ENCODE measurements around the gene TMEM269. TPM values are rescaled to one million over a fixed set of nuclear protein-coding genes. Genes with fewer than 3 reads are reported as not detected.

TMEM269 gene
- total and polyA plus RNA-seq, 5 experiments from 2014 or later = 0.06 to 1.0 (median 0.49) TPM; not detected in 2

DNA sequence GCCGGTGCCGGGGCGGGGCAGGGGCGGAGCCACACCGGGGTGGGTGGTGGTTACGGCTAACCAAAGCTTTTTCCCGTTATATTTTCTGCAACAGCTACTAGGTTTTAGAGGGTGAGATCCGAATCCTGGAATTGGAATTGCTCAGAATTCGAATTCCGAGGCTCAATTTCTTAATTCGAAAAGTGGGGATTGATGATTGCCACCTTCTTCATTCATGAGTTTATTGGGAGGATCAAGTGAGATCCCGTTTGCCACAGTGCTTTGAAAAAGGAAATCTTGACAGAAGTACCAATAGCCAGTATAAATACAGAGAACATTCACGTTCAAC, 32.6 kb downstream of the TMEM269 start:
- ATAC-seq (no peak), DNase-seq (no peak)
- H3K36me3 Mint-ChIP-seq = no peaks in the 10 kb centered on the region
- no peaks in the 10 kb centered on the region for H3K9me3 Mint-ChIP-seq
- H3K27me3 Mint-ChIP-seq = no peaks in the 10 kb centered on the region
- POLR2A ChIA-PET = interaction anchor here (1.3 to 3.4 kb wide), 4 partner anchors 10 to 135 kb away, joined by 3 to 38 read pairs (median 15); partner anchors contain the start of genes C1orf50, P3H1 and ZNF691
- H3K4me3 Mint-ChIP-seq = peak overlapping the region; percentile 67 to 87 (median 78)
- H3K4me1 Mint-ChIP-seq = peaks cover 20 to 24% (median 22%) of the 10 kb centered on the region in 4 donors
- peak overlapping the region in 8 of 10 donors; percentile 23 to 85 (median 65) for H3K27ac Mint-ChIP-seq

DNA sequence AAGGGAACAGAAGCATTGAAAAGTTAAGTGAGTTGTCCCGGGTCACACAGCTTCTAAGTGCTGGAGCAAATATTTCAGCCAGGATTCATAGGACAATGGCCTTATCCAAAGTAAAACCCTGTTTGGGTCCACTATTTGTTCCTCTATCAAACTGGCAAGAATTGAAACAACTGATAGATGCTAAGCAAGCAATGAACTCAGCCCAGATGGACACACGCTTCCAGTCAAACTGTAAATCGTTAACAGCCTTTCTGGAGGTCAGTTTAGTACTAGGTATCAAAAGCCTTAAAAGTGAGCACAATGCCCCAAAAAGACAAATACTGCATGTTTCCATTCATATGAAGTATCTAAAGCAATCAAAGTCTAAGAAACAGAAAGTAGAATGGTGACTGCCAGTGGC, 33.2 kb downstream of the TMEM269 start:
- DNase-seq = peak in 1 of 10 donors; percentile 1
- ATAC-seq = no peak
- Mint-ChIP-seq H3K4me3 (peak overlapping the region; percentile 9 to 83 (median 74)), H3K9me3 (no peaks in the 10 kb centered on the region), H3K4me1 (peaks cover 20 to 24% (median 22%) of the 10 kb centered on the region in 4 donors), H3K27ac (peak overlapping the region in 4 of 10 donors; percentile 23 to 34 (median 27)), H3K36me3 (no peaks in the 10 kb centered on the region), H3K27me3 (no peaks in the 10 kb centered on the region)
- POLR2A ChIA-PET = interaction anchor here (2.6 to 3.4 kb wide), 2 partner anchors 28 to 52 kb away, joined by 23 to 38 read pairs; partner anchors contain the start of genes C1orf50, P3H1 and ZNF691

DNA sequence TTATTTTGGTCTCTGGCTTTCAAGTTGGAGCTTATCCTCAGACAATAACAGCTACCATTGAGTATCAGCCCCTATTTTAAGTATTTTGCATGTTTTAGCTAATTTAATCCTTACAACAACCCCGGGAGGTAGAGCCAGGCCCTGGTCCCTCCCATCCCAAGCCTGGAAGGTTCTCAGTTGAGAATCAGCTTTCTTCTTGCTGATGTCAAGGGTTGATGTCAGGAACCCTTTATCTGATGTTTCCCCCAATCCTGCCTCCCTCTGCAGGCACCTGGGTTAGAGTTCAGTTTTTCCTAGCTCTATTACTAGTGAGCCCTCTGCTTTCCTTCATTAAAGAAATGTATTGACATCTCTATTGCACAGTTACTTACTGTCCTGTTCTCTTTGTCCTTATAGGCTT, 36.0 kb downstream of the TMEM269 start:
- DNase-seq (no peak), ATAC-seq (no peak)
- POLR2A ChIA-PET = interaction anchor here (0.7 to 0.9 kb wide), 2 partner anchors 54 to 808 kb away, joined by 3 to 4 read pairs; partner anchors contain the start of genes C1orf50 and P3H1
- Mint-ChIP-seq H3K36me3 (no peaks in the 10 kb centered on the region), H3K4me1 (peaks cover 17 to 21% (median 19%) of the 10 kb centered on the region in 4 donors), H3K4me3 (no peak overlapping the region), H3K9me3 (no peaks in the 10 kb centered on the region), H3K27ac (peak overlapping the region in 1 of 10 donors; percentile 67), H3K27me3 (no peaks in the 10 kb centered on the region)

DNA sequence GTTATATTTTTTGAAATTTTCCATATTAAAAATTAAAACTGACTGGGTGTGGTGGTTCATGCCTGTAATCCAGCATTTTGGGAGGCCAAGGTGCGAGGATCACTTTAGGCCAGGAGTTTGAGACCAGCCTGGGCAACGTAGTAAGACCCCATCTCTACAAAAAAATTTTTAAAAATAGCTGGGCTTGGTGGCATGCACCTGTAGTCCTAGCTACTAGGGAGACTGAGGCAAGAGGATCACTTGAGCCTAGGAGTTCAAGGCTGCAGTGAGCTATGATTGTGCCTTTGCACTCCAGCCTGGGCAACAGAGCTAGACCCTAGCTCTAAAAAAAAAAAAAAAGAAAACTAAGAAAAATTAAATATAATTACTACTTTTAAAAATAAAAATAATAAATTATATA, 36.9 kb downstream of the TMEM269 start:
- H3K36me3 Mint-ChIP-seq = no peaks in the 10 kb centered on the region
- no peaks in the 10 kb centered on the region for H3K27me3 Mint-ChIP-seq
- no peak overlapping the region for H3K27ac Mint-ChIP-seq
- no peak overlapping the region for H3K4me3 Mint-ChIP-seq
- POLR2A ChIA-PET = interaction anchor here (0.9 kb wide), 1 partner anchor 55 kb away, joined by 3 read pairs; the partner anchor contains the start of genes C1orf50 and P3H1
- no peak for ATAC-seq
- no peak for DNase-seq
- peaks cover 9 to 13% (median 11%) of the 10 kb centered on the region in 4 donors for H3K4me1 Mint-ChIP-seq
- no peaks in the 10 kb centered on the region for H3K9me3 Mint-ChIP-seq

DNA sequence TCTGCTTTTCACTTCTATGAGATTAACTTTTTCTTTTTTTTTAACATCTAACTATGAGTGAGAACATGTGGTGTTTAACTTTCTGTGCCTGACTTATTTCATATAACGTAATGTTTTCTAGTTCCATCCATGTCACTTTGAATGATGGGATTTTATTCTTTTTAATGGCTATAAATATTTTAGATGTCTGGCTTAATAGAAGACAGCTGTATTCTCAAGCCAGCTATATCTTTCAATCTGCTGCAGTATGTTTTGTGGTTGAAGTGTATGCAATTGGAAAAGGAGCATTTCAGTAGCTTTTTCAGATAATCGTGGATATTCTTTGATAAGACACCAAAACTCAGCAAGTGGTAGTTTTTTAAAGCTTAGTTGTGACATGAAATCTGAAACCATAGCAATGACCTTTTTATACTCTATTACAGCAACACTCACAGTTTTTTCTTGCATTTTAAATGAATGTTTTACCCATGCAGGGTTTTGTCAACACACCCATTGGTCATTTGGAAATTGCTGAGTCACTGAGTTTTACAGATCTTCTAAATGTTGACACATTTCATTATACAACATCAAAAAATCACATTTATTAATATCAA, 38.1 kb downstream of the TMEM269 start:
- no peaks in the 10 kb centered on the region for H3K9me3 Mint-ChIP-seq
- H3K27ac Mint-ChIP-seq = no peak overlapping the region
- no peak overlapping the region for H3K4me3 Mint-ChIP-seq
- POLR2A ChIA-PET = no interaction called here
- no peaks in the 10 kb centered on the region for H3K27me3 Mint-ChIP-seq
- no peak for ATAC-seq
- no peak for DNase-seq
- peaks cover 3 to 10% (median 4%) of the 10 kb centered on the region in 4 donors for H3K4me1 Mint-ChIP-seq
- no peaks in the 10 kb centered on the region for H3K36me3 Mint-ChIP-seq

DNA sequence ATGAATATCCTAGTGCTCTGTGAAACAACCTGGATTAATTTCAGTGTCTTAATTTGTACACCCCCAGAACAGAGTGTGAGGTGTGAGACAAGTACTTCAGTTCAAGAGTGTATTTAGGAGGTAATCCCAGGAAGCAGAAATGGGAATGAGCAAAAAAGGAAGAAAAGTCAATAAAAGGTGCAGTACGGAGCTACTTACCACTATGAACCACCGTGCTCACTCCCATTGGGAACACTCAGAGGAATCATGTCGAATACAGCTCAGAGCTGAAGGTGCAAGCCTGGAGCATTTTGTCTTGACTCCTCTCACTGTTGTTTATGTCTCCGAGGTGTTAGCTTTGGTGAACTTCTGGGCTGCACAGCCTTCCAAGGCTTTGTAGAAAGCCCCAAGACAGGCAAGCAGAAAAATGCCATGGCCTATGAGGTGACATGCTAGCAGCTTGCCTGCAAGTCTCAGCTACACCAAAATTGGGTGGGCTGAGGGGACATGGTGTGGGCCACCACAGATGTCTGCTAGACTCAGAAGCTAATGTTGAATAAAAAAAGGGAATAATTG, 39.8 kb downstream of the TMEM269 start:
- no peaks in the 10 kb centered on the region for H3K27me3 Mint-ChIP-seq
- POLR2A ChIA-PET = interaction anchor here (0.6 kb wide), 1 partner anchor 40 kb away, joined by 3 read pairs; the partner anchor contains the start of gene TMEM269

DNA sequence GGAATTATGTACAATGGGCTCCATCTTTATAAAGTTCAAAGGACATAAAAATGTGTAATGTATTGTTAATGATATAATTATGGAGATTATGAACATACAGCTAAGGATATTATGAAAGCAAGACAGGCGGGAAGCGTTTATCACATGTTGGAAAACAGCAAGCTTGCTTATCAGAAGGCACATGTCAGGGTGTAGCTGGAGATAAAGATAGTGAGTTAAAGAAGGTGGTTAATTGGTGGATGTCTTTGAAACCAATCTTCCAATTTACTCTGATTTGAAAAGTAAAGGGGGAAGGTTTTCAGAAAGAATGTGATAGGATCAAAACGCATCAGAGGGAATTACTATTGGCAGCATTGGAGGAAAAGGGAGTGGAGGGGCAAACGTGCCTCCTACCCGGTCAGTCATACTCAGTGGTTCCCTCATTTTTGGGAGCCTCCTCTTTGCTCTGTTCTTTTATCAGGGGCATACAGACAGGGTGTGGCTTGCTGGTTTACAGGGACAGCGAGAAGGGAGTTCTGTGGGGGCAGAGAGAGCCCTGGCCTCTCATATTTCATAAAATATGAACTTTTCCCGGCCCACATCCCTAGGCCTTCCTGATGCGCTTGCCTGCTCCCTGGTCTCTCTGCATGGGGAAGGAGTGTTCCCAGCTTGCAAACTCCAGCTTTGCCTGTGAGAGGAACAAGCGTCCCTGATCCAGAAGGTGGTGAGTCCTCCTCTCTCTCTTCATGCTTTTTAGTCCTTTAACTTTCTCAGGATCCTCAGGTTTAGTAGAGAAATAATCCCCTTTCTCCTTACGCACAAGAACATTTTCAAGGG, 40.5 kb downstream of the TMEM269 start:
- peak overlapping the region in 1 of 10 donors; percentile 2 for H3K27ac Mint-ChIP-seq
- peaks cover 0 to 2% (median 0%) of the 10 kb centered on the region in 3 donors for H3K36me3 Mint-ChIP-seq
- peaks cover 0 to 3% (median 0%) of the 10 kb centered on the region in 4 donors for H3K4me1 Mint-ChIP-seq
- POLR2A ChIA-PET = no interaction called here
- no peak overlapping the region for H3K4me3 Mint-ChIP-seq
- ATAC-seq (no peak), DNase-seq (no peak)
- no peaks in the 10 kb centered on the region for H3K27me3 Mint-ChIP-seq
- no peaks in the 10 kb centered on the region for H3K9me3 Mint-ChIP-seq

More for the DNA sequence above, 39.8 kb downstream of the TMEM269 start:
- DNase-seq (no peak), ATAC-seq (no peak)
- Mint-ChIP-seq H3K36me3 (peaks cover 0 to 2% (median 0%) of the 10 kb centered on the region in 3 donors), H3K4me3 (no peak overlapping the region), H3K27ac (peak overlapping the region in 1 of 10 donors; percentile 2), H3K9me3 (no peaks in the 10 kb centered on the region), H3K4me1 (peaks cover 0 to 5% (median 0%) of the 10 kb centered on the region in 4 donors)

DNA sequence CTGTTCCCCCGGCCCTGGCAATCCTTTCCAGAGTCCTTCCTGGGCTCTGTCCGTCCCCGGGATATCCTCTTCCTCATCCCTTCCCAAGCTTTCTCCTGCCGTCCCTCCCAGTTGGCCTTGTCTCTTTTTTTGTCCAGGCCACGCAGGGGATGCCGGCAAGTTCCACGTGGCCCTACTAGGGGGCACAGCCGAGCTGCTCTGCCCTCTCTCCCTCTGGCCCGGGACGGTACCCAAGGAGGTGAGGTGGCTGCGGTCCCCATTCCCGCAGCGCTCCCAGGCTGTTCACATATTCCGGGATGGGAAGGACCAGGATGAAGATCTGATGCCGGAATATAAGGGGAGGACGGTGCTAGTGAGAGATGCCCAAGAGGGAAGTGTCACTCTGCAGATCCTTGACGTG, 45.8 kb downstream of the TMEM269 start:
- Mint-ChIP-seq H3K27me3 (no peaks in the 10 kb centered on the region), H3K36me3 (peaks cover 0 to 8% (median 2%) of the 10 kb centered on the region in 3 donors), H3K27ac (peak overlapping the region in 1 of 10 donors; percentile 51), H3K4me1 (no peaks in the 10 kb centered on the region), H3K9me3 (no peaks in the 10 kb centered on the region), H3K4me3 (no peak overlapping the region)
- ATAC-seq (no peak), DNase-seq (no peak)
- POLR2A ChIA-PET = no interaction called here

DNA sequence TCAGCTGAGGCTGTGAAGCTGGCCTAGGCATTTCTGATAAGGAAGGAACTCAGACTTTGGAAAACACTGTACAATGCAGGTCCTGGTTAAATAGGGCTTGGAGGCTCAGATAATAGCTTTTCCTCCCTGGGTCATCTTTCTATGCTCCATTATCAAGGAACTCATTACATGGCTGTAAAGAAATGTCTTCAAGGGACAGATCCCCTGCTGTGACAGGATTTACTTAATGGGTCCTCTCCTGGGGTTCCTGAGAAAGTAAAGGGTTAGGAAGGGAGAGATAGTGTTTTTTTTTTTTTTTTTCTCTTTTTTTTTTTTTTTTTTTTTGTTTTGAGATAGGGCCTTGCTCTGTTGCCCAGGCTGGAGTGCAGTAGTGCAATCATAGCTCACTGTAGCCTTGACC, 46.5 kb downstream of the TMEM269 start:
- POLR2A ChIA-PET = no interaction called here

DNA sequence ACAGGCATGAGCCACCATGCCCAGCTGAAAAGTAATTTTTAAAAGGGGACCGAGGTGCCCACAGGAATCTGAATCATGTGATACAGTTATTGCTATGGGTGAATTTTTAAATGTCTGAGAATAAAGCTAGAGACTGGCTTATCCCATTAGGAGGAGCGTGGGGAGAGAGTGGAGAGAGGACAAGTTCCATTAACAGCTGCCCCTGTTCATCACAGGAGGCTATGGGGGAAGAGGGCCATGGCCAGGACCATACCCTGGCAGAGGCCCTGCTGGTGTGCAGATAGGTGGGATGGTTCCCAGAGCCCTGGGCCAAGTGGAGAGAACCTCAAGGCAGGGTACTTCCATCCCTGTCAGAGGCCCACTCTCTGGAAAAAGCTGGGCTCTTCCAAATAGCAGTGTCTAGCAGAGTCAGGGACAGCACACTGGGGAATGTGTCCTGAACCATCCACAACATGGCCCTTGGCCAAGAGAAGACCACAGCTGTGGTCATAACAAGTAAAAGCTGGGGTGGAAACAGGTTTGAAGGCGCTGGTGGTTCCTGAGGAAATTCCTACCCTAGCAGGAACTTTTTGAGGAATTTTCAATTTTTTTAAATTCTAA, 48.0 kb downstream of the TMEM269 start:
- DNase-seq (no peak), ATAC-seq (no peak)
- Mint-ChIP-seq H3K9me3 (no peaks in the 10 kb centered on the region), H3K36me3 (peaks cover 0 to 8% (median 2%) of the 10 kb centered on the region in 3 donors), H3K27ac (no peak overlapping the region), H3K4me1 (peaks cover 0 to 2% (median under 1%) of the 10 kb centered on the region in 4 donors), H3K27me3 (no peaks in the 10 kb centered on the region), H3K4me3 (no peak overlapping the region)
- POLR2A ChIA-PET = no interaction called here

More for the DNA sequence above, 46.5 kb downstream of the TMEM269 start:
- Mint-ChIP-seq H3K36me3 (peaks cover 0 to 8% (median 2%) of the 10 kb centered on the region in 3 donors), H3K27ac (no peak overlapping the region), H3K4me3 (no peak overlapping the region), H3K4me1 (peaks cover 0 to 2% (median 0%) of the 10 kb centered on the region in 4 donors), H3K27me3 (no peaks in the 10 kb centered on the region), H3K9me3 (no peaks in the 10 kb centered on the region)
- DNase-seq = no peak
- no peak for ATAC-seq

DNA sequence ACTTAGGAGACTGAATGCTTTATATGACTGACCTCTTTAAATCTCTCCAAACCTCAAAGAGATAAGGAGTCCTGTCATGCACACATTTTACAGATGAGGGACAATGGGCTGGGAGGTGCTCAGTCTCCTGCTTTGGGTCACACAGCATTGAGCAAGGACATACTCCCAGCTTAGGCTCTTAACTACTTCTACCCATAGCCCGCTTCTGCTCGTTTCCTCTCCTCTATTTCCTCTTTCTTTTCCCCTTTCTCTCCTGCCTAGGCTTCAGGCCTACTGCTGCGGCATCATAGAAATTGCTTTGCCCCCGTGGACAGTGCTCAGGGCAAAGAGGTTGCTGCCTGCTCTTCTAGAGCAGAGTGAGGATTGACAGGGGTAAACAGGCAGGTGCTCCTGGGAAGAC, 49.2 kb downstream of the TMEM269 start:
- Mint-ChIP-seq H3K27ac (no peak overlapping the region), H3K9me3 (no peaks in the 10 kb centered on the region), H3K4me1 (peaks cover 0 to 3% (median 1%) of the 10 kb centered on the region in 4 donors), H3K36me3 (peaks cover 0 to 8% (median 0%) of the 10 kb centered on the region in 3 donors), H3K4me3 (no peak overlapping the region), H3K27me3 (no peaks in the 10 kb centered on the region)
- DNase-seq (no peak), ATAC-seq (no peak)
- POLR2A ChIA-PET = no interaction called here

DNA sequence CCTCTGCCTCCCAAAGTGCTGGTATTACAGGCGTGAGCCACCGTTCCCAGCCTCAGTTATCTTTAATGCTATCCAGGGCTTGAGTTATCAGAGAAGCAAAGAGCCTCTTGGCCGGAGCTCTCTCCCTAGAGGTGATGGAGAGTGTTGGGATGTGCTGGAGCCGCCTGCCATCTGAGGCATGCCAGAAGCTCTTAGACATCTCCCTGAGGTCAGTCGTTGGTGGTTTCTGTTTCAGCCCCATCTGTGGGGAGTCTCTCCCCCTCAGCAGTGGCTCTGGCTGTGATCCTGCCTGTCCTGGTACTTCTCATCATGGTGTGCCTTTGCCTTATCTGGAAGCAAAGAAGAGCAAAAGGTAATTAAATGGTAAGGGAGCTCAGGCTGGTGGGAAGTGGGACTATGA, 50.0 kb downstream of the TMEM269 start:
- no peak for DNase-seq
- Mint-ChIP-seq H3K27me3 (no peaks in the 10 kb centered on the region), H3K9me3 (no peaks in the 10 kb centered on the region), H3K4me1 (peaks cover 0 to 3% (median 1%) of the 10 kb centered on the region in 4 donors), H3K36me3 (peaks cover 0 to 8% (median 0%) of the 10 kb centered on the region in 3 donors), H3K27ac (no peak overlapping the region), H3K4me3 (no peak overlapping the region)
- POLR2A ChIA-PET = no interaction called here
- no peak for ATAC-seq

Measured in naive thymus-derived CD8-positive, alpha-beta T cell (primary cell).